Lung (tissue), 12 donors: ENCODE measurements around the gene UNC45B. TPM values are rescaled to one million over a fixed set of nuclear protein-coding genes. Genes with fewer than 3 reads are reported as not detected.

Experiments
- ATAC-seq: fragments of 200-7000 bp; cut with Tn5 transposase; one replicate; pipeline ENCODE4 v1.9.1; 2020; ENCODE audit warnings: moderate number of reproducible peaks; ENCODE audit not compliant: insufficient read depth, low FRiP score
- DNase-seq, 3 donors: peaks; one replicate each; pipeline ENCODE4 v3.0.0-alpha.2; 2013 to 2017
- H3K27ac ChIP-seq, 2 donors: one replicate each; pipeline ENCODE4 v1.5.1; 2013; ENCODE audit warnings: mild to moderate bottlenecking in 2 of 2, moderate library complexity in 2 of 2, control low read depth in 1 of 2, inconsistent platforms in 1 of 2, low read depth in 1 of 2, low read length in 1 of 2
- H3K27me3 ChIP-seq, 3 donors: one replicate each; pipeline ENCODE4 v1.5.1; 2013; ENCODE audit warnings: low read length in 2 of 3; ENCODE audit not compliant: control insufficient read depth in 3 of 3, insufficient read depth in 3 of 3
- H3K36me3 ChIP-seq, 4 donors: one replicate each; pipeline ENCODE4 v1.5.1; 2013; ENCODE audit warnings: low read length in 4 of 4, mild to moderate bottlenecking in 1 of 4, moderate library complexity in 1 of 4; ENCODE audit not compliant: control insufficient read depth in 4 of 4, insufficient read depth in 4 of 4
- H3K4me1 ChIP-seq, 5 donors: one replicate each; pipeline ENCODE4 v1.5.1; 2013; ENCODE audit warnings: low read length in 5 of 5, mild to moderate bottlenecking in 2 of 5, moderate library complexity in 1 of 5; ENCODE audit not compliant: control insufficient read depth in 5 of 5, insufficient read depth in 5 of 5
- H3K4me3 ChIP-seq: one replicate; pipeline ENCODE4 v1.5.1; 2013; ENCODE audit warnings: mild to moderate bottlenecking, control low read depth, moderate library complexity
- H3K9ac ChIP-seq, 2 donors: one replicate each; pipeline ENCODE4 v1.5.1; 2013; ENCODE audit warnings: low read length in 2 of 2, control low read depth in 1 of 2; ENCODE audit not compliant: insufficient read depth in 1 of 2
- H3K9me3 ChIP-seq, 4 donors: one replicate each; pipeline ENCODE4 v1.5.1; 2013; ENCODE audit warnings: low read length in 3 of 4, mild to moderate bottlenecking in 1 of 4, moderate library complexity in 1 of 4; ENCODE audit not compliant: control insufficient read depth in 4 of 4, insufficient read depth in 3 of 4
- WGBS, 2 donors: extraction: QIAGEN DNeasy Blood & Tissue Kit; methylation state at CpG; one replicate each; pipeline ENCODE4 v1.1.7; 2013; 5-methylcytosine and 5-hydroxymethylcytosine counted together
- polyA plus RNA-seq, 2 donors: library from polyadenylated mRNA; stranded (reverse); fragments of 200-250 nt; gene quantifications; one replicate each; pipeline ENCODE4 v1.2.1, GENCODE V29; 2013
- total RNA-seq, 2 donors: library from RNA; depleted of rRNA in 1 of 2; stranded (reverse); fragments of >200 nt in 1 of 2; gene quantifications; one replicate each; pipeline ENCODE4 v1.2.1, GENCODE V29; 2014 to 2021
- TF ChIP-seq, protein P1 (sequence below): IDR thresholded peaks from 2 replicates; pipeline ENCODE4 v1.5.1; 2012; ENCODE audit warnings: mild to moderate bottlenecking; ENCODE audit errors: control extremely low read depth, extremely low read depth
- donor health status: control.
- donor health status: control.
- donor health status: Bipolar disorder and iron deficiency.
- donor health status: healthy.
- donor health status: DM: yes; HTN: yes; CAD: no.

The UNC45B gene
- total and polyA plus RNA-seq, 4 donors = 0.06 to 1.6 (median 0.29) TPM

- H3K9ac ChIP-seq = no peak overlapping the region
- no peak overlapping the region for H3K27ac ChIP-seq
- H3K36me3 ChIP-seq = peaks cover 19 to 38% (median 29%) of the 10 kb centered on the region in 4 donors
- no peak for DNase-seq
- no peak overlapping the region for H3K4me3 ChIP-seq
- H3K27me3 ChIP-seq = no peaks in the 10 kb centered on the region
- peaks cover 0 to 27% (median 0%) of the 10 kb centered on the region in 5 donors for H3K4me1 ChIP-seq
- ATAC-seq = no peak
- H3K9me3 ChIP-seq = no peaks in the 10 kb centered on the region
- 96 to 97% methylated on average over 3 of the region's 3 CpGs for WGBS, 2 donors
- TF ChIP-seq, protein P1, sequence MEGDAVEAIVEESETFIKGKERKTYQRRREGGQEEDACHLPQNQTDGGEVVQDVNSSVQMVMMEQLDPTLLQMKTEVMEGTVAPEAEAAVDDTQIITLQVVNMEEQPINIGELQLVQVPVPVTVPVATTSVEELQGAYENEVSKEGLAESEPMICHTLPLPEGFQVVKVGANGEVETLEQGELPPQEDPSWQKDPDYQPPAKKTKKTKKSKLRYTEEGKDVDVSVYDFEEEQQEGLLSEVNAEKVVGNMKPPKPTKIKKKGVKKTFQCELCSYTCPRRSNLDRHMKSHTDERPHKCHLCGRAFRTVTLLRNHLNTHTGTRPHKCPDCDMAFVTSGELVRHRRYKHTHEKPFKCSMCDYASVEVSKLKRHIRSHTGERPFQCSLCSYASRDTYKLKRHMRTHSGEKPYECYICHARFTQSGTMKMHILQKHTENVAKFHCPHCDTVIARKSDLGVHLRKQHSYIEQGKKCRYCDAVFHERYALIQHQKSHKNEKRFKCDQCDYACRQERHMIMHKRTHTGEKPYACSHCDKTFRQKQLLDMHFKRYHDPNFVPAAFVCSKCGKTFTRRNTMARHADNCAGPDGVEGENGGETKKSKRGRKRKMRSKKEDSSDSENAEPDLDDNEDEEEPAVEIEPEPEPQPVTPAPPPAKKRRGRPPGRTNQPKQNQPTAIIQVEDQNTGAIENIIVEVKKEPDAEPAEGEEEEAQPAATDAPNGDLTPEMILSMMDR = no peak
These were observed 17.2 kb upstream of the UNC45B start for GRCh38 chr17:35130392-35130791.

GRCh38 chr17:35132099-35132498 lies 15.5 kb upstream of the UNC45B start:
- 80 to 93% methylated on average over 10 of the region's 10 CpGs for WGBS, 2 donors
- peaks cover 31 to 51% (median 42%) of the 10 kb centered on the region in 4 donors for H3K36me3 ChIP-seq
- no peak for DNase-seq
- no peaks in the 10 kb centered on the region for H3K27me3 ChIP-seq
- ATAC-seq = no peak
- H3K9ac ChIP-seq = no peak overlapping the region
- no peak overlapping the region for H3K4me3 ChIP-seq
- no peaks in the 10 kb centered on the region for H3K9me3 ChIP-seq
- TF ChIP-seq, protein P1 = no peak
- H3K27ac ChIP-seq = no peak overlapping the region
- H3K4me1 ChIP-seq = peaks cover 0 to 22% (median 0%) of the 10 kb centered on the region in 5 donors

DNA sequence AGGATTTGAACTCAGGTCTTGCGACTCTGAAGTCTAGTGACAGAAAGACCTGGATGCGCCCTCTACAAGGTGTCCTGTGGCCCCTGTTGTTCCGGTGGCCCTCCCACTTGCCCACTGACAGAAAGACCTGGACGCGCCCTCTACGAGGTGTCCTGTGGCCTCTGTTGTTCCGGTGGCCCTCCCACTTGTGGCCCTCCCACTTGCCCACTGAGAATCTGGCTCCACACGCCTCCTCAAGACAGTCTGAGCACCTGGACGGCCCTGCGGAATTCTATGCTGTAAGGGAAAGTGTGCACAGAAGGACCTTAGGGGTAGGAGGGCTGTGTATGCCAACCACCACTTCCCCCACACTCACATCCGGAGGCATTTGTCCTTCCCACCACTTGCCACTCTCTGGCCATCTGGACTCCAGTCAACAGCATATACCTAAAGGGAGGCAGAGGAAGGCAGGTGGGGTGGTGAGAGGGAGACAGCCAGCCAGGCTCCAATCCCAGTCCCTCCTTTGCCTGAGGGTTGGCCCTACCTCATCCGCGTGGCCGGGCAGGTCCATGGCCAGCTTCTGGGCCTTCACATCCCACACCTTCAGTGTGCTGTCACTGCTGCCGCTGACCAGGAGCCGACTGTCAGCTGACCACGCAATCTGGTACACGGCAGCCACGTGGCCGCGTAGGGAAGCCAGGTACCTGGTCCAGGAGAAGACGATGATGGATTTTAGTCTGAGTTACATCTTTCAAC lies 14.6 kb upstream of the UNC45B start:
- TF ChIP-seq, protein P1 = no peak
- Histone ChIP-seq H3K27ac (no peak overlapping the region), H3K4me1 (peaks cover 0 to 14% (median 0%) of the 10 kb centered on the region in 5 donors), H3K4me3 (no peak overlapping the region), H3K36me3 (peaks cover 39 to 59% (median 49%) of the 10 kb centered on the region in 4 donors), H3K27me3 (no peaks in the 10 kb centered on the region), H3K9ac (no peak overlapping the region), H3K9me3 (no peaks in the 10 kb centered on the region)
- ATAC-seq = no peak
- 95% methylated on average over 22 of the region's 22 CpGs for WGBS, 2 donors
- DNase-seq = no peak

- WGBS, 2 donors = 87 to 89% methylated on average over 6 of the region's 6 CpGs
- Histone ChIP-seq H3K9ac (no peak overlapping the region), H3K27ac (no peak overlapping the region), H3K9me3 (no peaks in the 10 kb centered on the region), H3K4me3 (no peak overlapping the region), H3K27me3 (no peaks in the 10 kb centered on the region), H3K4me1 (no peaks in the 10 kb centered on the region), H3K36me3 (peaks cover 42 to 74% (median 57%) of the 10 kb centered on the region in 4 donors)
- TF ChIP-seq, protein P1 = no peak
- DNase-seq (no peak), ATAC-seq (no peak)
These were observed 12.3 kb upstream of the UNC45B start for GRCh38 chr17:35135322-35135721.
